ENCODE measurements around the gene CDC42. TPM values are rescaled to one million over a fixed set of nuclear protein-coding genes. Genes with fewer than 3 reads are reported as not detected.

The CDC42 gene
- polyA plus RNA-seq, 5 donors, result 323 to 425 (median 352) TPM

DNA sequence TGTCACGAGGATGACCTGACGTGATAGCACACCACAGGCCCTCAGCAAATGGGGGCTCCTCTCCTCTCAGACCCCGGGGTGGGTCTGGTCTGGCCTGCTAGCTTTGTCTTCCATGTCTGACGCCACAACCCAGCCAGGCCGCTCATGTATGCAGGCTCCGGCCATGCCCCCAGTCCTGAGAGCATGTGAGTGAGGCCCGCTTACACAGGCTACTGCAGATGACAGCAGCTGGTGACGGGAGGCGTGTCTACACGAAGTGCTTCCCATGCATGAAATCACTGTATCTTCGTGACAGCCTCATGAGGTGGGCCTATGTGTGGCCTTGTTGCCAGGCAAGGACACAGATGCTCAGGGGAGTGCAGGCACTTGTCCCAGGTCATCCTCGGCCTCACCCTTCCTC, 74.0 kb downstream of the CDC42 start:
- no peak for DNase-seq

DNA sequence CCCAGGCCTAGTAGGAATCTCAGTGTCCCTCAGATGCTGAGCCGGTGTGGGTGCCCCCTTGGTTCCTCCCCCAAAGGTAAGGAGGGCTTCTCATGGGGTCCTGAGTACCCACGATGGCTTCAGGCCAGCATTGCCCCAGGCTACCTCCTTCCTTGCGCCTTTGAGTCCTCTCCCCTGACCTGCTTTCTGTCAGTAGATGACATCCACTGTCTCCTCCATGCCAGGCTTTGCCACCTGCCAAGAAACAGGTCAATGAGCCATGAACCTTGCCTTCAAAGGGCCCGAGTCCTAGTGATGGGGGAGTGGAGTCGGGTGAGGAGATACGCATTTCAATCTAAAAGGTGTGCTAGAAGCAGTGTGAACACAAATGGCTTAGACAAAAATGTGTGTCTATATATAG, 74.7 kb downstream of the CDC42 start:
- no peak for DNase-seq

DNA sequence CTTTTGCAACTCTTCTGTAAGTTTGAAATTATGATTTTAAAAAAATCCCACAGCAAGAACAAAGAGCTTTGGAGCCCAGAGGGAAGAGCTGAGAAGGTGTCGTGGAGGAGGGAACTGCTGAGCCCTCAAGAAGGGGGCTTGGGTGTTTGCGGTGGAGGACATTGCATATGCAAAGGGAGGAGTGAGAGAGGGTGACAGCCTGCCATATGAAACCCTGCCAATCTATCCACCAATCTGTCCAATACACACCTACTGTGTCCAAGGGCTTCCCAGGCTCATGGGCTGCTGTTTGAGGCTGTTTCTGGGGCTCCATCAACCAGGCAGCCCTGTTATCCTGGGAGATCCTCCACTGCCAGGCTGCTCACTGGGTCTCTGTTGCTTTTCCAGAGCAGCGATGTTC, 75.2 kb downstream of the CDC42 start:
- DNase-seq, result no peak

DNA sequence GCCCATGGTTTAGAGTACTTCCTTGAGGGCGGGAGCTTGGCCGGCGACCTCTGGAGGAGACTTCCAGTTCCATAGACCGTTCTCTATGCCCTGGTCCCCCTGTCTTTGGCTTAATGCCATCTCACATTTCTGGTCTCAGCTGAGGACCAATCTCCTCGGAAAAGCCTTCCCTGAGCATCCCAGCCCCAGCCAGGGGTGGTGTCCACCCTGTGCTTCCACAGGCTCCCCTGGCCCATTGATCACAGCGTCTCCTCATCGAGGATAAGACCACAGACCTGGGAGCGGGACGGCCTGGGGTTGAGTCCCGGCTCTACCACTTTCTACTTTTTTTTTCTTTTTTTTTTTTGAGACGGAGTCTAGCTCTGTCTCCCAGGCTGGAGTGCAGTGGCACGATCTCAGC, 75.9 kb downstream of the CDC42 start:
- no peak for DNase-seq

DNA sequence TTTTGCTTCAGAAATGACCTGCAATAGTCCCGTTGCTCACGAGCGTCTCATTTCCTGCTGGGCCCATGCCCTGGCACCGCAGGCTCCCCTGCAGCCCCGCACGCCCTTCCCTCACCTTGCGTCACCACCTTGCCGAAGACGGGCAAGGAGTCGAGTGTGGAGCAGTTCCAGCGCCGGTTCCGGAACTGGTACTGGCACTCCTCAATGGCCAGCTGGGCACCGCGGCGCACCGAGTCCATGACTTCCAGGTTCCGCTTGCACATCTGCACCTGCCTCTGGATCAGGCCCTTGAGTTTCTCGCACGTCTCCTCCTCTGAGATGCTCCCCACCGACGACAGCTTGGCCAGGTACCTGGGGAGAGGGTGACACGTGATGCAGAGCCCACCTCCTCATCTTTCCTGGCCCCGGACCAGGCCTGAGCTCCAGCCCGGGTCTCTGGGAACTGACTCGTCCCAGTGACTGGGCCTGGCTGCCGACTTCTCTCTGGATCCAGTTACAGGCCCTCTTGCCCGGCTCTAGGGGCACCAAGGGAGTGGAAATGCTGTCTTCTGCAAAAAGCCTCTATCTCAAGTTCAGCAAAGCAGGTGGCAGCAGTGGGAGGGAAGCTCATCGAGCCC, 77.1 kb downstream of the CDC42 start:
- no peak for DNase-seq

DNA sequence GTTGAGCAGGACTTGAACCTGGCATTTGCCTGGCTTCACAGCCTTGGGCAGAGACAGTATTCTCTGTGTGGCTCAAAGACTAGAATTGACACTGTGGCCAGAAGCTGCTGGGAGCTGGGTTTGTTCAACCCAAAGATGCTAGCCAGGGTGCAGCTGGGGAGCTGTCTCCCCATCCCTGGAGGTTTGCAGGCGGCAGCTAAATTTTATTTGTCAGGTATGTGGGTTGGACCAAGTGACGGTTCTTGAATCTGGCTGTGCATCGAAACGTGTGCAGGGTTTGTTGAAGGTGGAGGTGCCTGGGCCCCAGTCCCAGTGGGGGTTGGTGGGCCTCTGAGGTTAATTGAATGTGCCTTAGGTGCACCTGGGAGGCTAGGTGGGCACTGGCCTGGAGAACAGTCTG, 78.6 kb downstream of the CDC42 start:
- DNase-seq, result no peak

DNA sequence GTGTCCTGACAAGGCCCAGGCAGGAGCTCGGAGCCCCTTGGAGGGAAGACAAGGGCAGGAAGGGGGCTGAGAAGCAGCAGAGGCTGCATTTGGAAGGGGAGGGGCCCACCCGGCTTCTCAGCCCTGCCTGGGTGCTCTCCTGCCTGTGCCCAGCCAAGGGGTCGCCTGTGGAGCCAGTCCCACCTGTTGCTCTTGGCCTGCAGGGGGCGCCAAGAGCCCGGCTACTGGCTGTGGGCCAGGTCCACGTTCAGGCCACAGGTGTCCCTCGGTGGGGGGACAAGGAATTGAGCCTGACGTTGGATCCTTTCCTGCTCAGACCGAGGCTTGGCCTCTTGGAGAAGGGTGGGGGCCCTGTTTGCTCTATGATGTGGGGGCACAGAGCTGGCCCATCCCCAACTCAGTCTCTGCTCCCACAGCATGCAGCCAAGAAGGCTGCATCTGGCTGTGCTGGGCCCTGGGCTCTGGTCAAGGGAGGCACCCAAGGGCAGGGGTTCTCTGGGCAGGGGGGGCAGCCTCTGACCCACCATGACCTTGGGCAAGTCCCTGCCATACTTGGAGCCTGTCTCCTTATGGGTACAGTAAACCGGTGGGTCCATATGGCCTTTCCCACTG, 79.5 kb downstream of the CDC42 start:
- DNase-seq, result peak in 1 of 2 donors; percentile 50

DNA sequence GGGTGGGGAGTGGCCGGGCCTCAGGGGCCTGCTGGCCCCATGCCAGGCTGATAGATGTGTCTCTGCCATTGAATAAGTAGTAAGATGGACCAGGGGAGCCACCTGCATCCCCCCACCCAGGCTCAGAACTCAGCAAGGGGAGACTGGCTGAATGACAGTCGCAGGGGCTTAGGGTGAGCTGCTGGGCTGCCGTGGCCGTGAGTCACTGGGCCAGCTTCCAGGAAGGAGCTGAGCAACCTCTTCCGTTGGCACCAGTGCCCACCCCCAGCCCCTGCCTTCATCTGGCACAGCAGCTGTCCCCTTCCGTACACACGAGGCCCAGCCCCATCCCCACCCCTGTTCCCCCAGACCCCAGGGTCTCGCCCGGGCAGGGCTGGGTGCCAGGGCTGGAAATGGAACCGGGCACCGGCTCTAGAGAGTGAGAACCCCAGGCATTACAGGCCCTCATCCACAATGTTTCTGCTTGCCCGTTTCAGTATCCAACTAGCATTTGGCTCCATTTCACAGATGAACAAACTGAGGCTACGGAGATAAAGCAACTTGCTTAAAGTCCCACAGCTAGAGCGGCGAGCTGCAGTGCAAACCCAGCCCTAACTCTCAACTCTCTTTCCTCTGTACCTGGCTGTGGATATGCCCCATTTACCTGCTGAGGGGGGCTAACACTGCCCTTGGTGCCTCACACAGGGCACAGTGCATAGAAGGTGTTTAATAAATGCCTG, 80.2 kb downstream of the CDC42 start:
- no peak for DNase-seq

DNA sequence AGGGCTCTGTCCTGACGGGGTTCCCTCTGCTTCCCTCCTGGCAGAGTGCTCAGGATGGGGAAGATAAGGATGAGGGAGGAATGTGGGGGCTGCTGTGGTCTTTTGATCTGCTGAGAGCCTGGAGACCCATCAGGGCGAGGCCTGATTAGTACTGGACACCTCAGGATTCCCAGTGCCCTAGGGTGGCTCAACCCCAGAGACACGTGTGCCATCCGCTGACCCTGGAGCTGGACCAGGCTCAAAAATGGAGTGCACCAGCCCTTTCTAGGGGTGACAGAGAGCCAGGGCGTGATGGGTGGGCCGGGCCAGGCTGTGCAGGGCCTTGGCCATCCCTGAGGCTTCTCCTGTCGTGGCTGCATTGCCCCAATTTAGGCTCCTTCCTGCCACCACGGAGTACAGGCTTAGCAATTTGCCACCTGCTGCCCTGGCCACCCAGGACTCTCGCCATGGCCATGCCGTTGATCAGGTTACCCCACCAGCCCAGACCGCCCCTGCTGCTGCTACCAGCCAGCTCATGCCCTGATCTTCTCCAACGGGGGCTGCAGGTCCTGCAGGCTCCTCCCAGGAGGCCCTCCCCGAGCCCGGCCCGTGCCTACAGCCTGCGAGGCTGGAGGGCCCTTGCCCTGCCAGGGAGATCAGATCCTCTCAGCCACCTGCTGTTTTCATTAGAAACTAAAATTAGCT, 80.9 kb downstream of the CDC42 start:
- no peak for DNase-seq

DNA sequence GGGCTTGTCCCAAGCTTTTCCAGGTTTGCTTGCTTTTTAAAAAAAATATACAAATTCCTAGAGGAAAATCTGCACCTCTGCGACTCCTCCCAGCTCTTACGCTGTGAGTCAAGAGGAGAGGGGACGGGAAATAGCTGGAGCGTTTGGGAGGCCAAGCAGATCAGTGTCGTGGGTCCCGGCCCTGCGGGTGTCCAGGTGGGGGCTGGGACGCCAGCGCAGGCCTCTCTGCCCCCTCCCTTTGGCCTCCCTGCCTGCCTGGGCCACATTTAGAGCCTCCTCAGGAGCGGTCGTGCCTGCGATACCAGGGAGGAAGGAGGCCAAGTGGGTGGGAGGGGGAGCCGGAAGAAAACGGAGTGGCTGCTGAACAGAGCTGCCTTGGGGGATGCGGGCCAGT, 81.4 kb downstream of the CDC42 start:
- DNase-seq, result no peak

DNA sequence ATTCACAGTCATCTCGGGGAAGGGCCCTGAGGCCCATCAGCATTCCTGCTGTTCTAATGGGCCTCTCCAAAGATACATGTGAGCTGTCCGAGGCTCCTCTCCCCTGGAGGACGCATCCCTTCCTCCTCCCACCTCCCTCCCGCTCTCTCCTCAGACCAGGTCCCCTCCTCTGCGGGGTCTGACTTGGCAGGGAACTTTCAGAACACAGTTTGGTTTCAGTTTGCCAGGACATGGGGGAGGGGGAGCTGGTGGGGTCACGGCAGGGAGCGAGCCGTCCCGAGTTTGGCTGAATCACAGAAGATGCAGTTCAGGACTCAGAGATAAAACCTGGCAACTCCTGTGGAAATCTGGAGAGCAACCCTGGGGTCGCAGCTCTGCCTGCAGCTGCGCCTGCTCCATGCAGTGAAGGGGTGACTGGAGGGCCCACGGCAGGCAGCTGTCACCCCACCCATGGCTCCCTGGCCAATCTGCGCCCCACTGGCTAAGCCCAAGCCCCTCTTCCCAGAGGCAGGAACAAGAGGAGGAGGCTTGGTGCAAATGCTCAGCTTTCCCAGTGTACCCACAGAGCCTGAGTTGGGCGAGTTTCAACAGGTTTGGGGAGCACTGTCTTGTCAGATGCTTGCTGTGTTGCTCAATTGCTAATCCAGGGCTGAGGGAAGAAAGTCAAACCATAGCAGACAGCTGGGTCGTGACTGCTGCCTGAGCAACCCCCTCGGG, 84.7 kb downstream of the CDC42 start:
- DNase-seq, result peak in 1 of 2 donors; percentile 53

DNA sequence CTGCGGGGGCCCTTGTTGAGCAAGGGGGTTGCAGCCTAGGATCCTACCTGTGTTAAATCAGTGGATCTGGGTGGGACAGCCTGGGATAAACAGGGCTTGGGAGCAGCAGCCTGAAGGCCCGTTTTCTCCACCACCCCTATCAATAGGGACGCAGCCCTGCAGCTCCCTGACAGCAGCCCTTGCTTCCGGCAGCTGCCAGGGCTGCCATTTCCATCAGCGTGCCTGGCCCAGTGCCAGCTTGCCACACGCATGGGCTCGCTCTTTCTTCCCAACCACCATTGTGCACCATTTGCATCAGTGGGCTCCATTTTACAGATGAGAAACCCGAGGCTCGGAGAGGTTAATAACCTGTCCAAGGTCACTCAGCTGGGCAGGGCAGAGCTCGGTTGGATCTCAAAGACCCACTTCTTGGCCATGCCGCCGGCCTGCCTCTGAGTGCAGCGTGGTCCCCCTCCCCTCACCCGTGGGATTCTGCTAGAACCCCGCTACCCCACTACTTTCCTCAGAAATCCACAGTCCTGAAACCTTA, 86.6 kb downstream of the CDC42 start:
- DNase-seq, result no peak

DNA sequence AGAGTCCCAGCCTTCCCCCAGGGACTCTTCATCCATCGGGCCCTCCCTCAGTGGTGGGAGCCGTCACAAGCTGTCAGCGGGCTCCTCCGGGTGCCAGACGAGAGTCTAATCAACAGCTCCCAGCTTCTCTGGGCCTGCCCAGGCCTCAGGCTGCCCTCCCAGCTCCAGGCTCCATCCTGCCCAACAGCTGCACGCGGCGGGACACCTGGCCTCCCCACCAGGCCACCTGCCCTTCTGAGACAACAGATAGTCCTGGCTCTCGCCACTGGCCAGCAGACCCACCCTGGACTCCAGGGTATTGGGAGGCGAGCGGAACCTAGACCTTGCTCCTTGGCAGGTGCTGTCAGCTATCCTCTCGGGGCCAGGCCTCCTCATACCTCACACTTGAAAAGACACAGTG, 87.3 kb downstream of the CDC42 start:
- DNase-seq, result no peak

Other genes starting within 250 kb of the CDC42 start
- gene LDLRAD2, start 240.4 kb upstream of the CDC42 start, polyA plus RNA-seq (ENCODE audit: insufficient read depth in 1 of 5, insufficient read length in 5 of 5, low replicate concordance in 1 of 5), result 1 to 10 TPM; 3.6 to 6.6 (median 4.2) TPM
- 100 to 1,000 TPM; 109 to 232 (median 147) TPM for gene HSPG2, start 115.4 kb upstream of the CDC42 start, polyA plus RNA-seq (ENCODE audit: insufficient read depth in 1 of 5, insufficient read length in 5 of 5, low replicate concordance in 1 of 5)
- gene CELA3B, start 75.7 kb upstream of the CDC42 start, polyA plus RNA-seq (ENCODE audit: insufficient read depth in 1 of 5, insufficient read length in 5 of 5, low replicate concordance in 1 of 5), result under 1 TPM in 2 of 5 donors, not detected in 3; 0.47 to 0.48 TPM
- not detected for gene CELA3A, start 51.1 kb upstream of the CDC42 start, polyA plus RNA-seq (ENCODE audit: insufficient read depth in 1 of 5, insufficient read length in 5 of 5, low replicate concordance in 1 of 5)
- gene WNT4, start 90.4 kb downstream of the CDC42 start, polyA plus RNA-seq (ENCODE audit: insufficient read depth in 1 of 5, insufficient read length in 5 of 5, low replicate concordance in 1 of 5), result 1 to 10 TPM; 2.1 to 4.5 (median 3.0) TPM

Measured in right lung (tissue), 5 donors.